OCI-LY1 (cell line): Measurements from ENCODE around the gene RILP.

Source experiments
- CTCF ChIP-seq: fragments of 200-600 bp; sonication (generic), shearing (Covaris generic); IDR thresholded peaks from 2 replicates; pipeline ENCODE4 v1.5.1; 2017; ENCODE audit warnings: mild to moderate bottlenecking, antibody characterized with exemption, low read length, moderate library complexity, mixed read lengths
- EZH2 ChIP-seq: fragments of 200-600 bp; sonication (generic), shearing (Covaris generic); IDR thresholded peaks from 2 replicates; pipeline ENCODE4 v1.8.0; 2017; ENCODE audit warnings: borderline replicate concordance, mixed run types, mild to moderate bottlenecking, antibody characterized with exemption, low read length, moderate library complexity, mixed read lengths

DNA sequence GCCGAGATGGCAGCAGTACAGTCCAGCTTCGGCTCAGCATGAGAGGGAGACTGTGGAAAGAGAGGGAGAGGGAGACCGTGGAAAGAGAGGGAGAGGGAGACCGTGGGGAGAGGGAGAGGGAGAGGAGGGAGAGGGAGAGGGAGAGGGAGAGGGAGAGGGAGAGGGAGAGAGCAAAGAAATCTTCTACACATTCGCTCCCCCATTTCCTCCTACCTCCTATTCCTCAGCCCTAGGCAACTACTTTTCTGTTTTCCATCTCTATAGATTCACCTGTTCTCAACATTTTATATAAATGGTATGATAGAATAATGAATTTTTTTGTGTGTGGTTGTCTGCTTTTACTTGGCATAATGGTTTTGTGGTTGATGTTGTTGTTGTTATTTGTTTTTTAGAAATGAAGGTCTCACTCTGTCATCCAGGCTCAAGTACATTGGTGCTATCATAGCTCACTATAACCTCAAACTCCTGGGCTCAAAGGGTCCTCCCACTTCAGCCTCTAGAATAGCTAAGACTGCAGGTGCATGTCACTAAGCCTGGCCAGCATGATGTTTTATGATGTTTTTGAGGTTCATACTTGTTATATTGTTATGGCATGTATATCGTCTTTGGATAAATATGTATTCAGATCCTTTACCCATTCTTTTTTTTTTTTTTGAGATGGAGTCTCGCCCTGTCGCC is 41.0 kb upstream of the RILP start:
- TF ChIP-seq CTCF (no peak), EZH2 (no peak)
